Stimulated activated naive B cell treated with anti-CD40 and anti-IgM and Interleukin-4, amounts not matched to agents 10 μg/mL and 1 μg/mL and 100 μg/mL, for 72 hours (primary cell): Measurements from ENCODE around the gene ZNF32.

Experiments
- ATAC-seq, 2 donors: fragments of 150-1000 bp; cut with Tn5 transposase; replicated peaks; 2 replicates each; pipeline ENCODE4 v1.10.0; 2021; ENCODE audit warnings: moderate library complexity in 1 of 2
- DNase-seq: peaks from one replicate; pipeline ENCODE4 v3.0.0; 2021
- H3K27ac Mint-ChIP-seq: one replicate; pipeline ENCODE4 v1.8.0; 2022; ENCODE audit warnings: mild to moderate bottlenecking, mixed read lengths
- H3K27me3 Mint-ChIP-seq, 2 donors: one replicate each; pipeline ENCODE4 v1.8.0; 2022; ENCODE audit warnings: mixed read lengths in 2 of 2
- H3K36me3 Mint-ChIP-seq, 2 donors: one replicate each; pipeline ENCODE4 v1.8.0; 2022; ENCODE audit warnings: mixed read lengths in 2 of 2, mild to moderate bottlenecking in 1 of 2
- H3K4me1 Mint-ChIP-seq, 2 donors: one replicate each; pipeline ENCODE4 v1.8.0; 2022; ENCODE audit warnings: mixed read lengths in 2 of 2, mild to moderate bottlenecking in 1 of 2
- H3K4me3 Mint-ChIP-seq, 2 donors: one replicate each; pipeline ENCODE4 v1.8.0; 2022; ENCODE audit warnings: mild to moderate bottlenecking in 2 of 2, mixed read lengths in 2 of 2, moderate library complexity in 1 of 2
- H3K9me3 Mint-ChIP-seq, 2 donors: one replicate each; pipeline ENCODE4 v1.8.0; 2022; ENCODE audit warnings: mixed read lengths in 2 of 2, mild to moderate bottlenecking in 1 of 2

ZNF32 gene

DNA sequence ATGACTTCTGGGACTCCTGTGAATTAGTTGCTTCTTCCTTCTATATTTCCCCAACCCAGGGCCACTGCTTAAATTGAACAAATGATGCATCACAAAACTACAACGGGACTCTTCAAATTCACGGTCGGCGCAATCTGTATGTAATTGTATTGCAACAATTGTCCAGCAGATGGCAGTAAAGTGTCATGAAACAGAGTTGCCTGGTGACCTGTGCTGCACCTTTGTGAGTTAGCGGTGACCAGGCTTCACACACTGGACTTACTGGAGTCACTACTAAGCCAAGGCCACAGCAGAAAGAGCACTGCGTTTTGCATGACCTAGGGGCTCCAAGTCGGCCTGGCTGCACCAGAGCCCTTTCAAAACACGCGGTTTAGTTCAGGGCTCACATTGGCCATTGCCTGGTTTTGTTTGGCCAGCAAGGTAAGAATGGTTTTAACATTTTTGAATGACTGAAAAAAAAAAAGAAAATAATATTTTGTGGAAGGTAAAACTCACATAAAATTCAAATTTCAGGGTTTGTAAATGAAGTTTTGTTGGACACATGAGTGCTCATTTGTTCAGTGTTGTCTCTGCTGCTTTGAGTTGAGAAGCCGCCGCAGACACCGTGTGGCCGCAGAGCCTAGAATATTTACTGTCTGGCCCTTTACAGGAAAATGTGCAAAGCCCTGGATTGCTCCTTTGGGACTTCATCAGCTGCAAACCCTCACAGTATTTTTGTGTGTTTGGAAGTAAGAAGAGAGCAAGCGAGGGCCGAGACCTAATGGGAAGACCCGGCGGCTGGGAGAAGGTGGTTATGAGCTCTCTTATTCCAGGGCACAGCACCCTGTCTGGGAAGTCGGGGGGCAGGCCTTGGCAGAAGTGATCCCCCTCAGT, 23.2 kb upstream of the ZNF32 start:
- ATAC-seq (peak; percentile 70 to 78), DNase-seq (peak; percentile 24)
- Mint-ChIP-seq H3K9me3 (no peaks in the 10 kb centered on the region), H3K36me3 (no peaks in the 10 kb centered on the region), H3K27me3 (peaks cover 48 to 50% of the 10 kb centered on the region in 2 donors), H3K4me1 (peaks cover 6 to 7% of the 10 kb centered on the region in 2 donors), H3K27ac (no peak overlapping the region), H3K4me3 (no peak overlapping the region)

DNA sequence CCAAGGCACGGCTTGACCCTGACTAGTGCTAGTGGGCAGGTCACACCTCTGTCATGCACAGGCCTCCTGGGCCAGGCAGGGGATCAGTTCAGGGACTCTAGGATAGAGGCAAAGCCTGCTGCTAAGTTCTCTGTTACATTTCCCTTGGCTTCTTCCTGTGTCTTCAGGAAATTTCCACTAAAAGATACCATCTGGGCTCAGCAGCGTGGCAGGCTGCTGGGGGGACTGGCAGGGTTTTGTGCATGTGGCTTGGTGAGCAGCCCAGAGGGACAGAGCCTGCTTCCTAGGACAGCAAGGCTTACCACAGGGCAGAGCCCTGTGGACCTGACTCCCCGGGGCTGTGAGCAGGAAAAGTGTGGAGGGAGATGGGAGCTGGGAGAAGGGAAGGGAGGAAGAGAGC, 20.7 kb upstream of the ZNF32 start:
- H3K9me3 Mint-ChIP-seq: no peaks in the 10 kb centered on the region
- no peak overlapping the region for H3K27ac Mint-ChIP-seq
- DNase-seq (no peak), ATAC-seq (no peak)
- no peak overlapping the region for H3K4me3 Mint-ChIP-seq
- peaks cover 7% of the 10 kb centered on the region in 2 donors for H3K4me1 Mint-ChIP-seq
- H3K27me3 Mint-ChIP-seq: peaks cover 65 to 68% of the 10 kb centered on the region in 2 donors
- H3K36me3 Mint-ChIP-seq: no peaks in the 10 kb centered on the region

DNA sequence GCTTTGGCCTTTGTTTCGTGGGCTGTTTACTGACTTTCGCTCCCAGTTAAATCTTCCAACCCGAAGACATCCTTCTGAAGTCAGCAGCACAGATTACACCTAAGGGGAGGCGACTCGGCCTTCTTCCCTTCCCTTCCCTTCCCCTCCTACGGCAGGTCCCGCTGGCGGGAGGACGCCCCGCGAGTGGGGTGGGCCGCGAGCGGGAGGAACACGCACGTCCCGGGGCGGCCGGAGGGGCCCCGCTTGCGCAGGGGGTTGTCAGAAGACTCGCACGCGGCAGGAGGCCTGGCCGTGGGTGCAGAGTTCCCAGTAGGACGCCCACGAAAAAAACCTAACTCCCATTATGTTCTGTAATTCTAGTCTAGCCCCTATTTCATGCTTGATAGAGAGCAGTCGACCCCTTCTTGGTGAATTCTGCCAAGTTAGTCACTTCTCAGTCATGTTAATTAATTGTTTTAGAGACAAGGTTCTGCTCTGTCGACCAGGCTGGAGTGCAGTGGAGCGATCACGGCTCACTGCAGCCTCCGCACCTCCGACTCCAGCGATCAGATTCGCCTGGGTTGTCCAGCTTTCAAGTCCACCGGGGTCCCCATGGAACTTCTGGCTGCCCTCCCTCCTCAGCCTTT, 19.2 kb upstream of the ZNF32 start:
- peaks cover 0 to 3% of the 10 kb centered on the region in 2 donors for H3K36me3 Mint-ChIP-seq
- no peak overlapping the region for H3K4me3 Mint-ChIP-seq
- peaks cover 61 to 62% of the 10 kb centered on the region in 2 donors for H3K27me3 Mint-ChIP-seq
- DNase-seq (no peak), ATAC-seq (no peak)
- peaks cover 7% of the 10 kb centered on the region in 2 donors for H3K4me1 Mint-ChIP-seq
- H3K9me3 Mint-ChIP-seq: peaks cover 5% of the 10 kb centered on the region in 2 donors
- no peak overlapping the region for H3K27ac Mint-ChIP-seq

DNA sequence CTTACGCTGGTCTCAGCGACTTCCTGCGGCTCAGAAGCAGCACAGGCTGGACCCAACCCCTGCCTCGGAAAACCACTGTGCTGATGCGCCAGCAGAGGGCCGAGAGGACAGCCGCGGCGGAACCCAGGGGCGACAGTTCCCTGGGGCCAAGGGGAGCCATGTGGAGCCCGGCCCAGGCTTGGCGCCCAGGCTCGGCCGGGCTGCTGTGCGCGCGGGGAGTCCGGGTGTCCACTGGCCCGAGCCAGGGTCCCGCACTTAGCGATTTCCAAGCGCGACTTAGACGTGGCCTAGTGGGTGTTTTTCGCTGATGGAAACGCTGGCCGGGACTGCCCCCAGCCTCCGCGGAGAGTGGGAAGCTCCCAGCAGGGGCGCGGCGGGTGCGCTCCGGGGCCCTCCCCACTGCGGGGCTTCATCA, 18.6 kb upstream of the ZNF32 start:
- ATAC-seq: peak; percentile 57 to 66
- Mint-ChIP-seq H3K27me3 (peaks cover 61 to 64% of the 10 kb centered on the region in 2 donors), H3K36me3 (peaks cover 0 to 3% of the 10 kb centered on the region in 2 donors), H3K4me1 (peaks cover 7% of the 10 kb centered on the region in 2 donors), H3K27ac (no peak overlapping the region), H3K4me3 (no peak overlapping the region), H3K9me3 (peaks cover 7% of the 10 kb centered on the region in 2 donors)
- no peak for DNase-seq

DNA sequence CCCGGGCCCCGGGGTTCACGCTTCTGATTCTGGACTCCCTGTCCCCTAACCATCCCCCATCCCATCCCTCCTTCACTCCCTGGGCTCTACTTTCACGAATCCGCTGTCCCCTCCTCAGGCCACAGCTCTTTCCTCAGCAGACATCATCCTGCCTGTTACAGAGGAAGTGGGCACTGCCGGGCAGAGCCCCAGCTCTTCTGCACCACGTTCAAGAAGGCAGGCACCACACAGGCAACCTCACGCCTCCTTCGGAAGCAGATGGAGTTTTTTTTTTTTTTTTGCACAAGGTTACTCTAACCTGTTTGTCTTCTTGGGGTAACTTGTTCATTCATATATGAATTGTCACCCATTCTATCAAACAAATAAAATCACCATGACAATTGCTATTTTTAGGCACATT, 17.9 kb upstream of the ZNF32 start:
- Mint-ChIP-seq H3K9me3 (peaks cover 7% of the 10 kb centered on the region in 2 donors), H3K27me3 (peaks cover 57 to 65% of the 10 kb centered on the region in 2 donors), H3K36me3 (peaks cover 0 to 3% of the 10 kb centered on the region in 2 donors), H3K4me1 (peaks cover 3 to 6% of the 10 kb centered on the region in 2 donors), H3K4me3 (no peak overlapping the region), H3K27ac (no peak overlapping the region)
- ATAC-seq (no peak), DNase-seq (no peak)

DNA sequence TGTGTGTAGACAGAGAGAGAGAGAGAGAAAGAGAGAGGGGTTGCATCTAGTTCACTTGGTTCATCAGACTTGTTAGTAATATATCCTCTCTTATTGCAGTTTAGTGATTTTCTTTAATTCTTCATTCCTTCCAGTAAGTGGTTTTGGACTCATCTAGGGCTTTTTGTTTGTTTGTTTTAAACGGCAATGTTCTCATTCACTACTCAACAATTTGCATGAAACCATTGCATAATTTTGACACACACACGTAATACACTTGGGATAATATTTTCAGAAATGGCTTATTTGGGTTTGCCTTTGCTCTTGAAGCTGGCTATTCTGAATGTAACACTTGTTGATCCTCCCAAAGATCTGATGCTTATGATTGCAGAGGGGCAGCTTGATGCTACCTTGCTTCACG, 16.4 kb upstream of the ZNF32 start:
- Mint-ChIP-seq H3K4me3 (no peak overlapping the region), H3K27me3 (peaks cover 47 to 57% of the 10 kb centered on the region in 2 donors), H3K4me1 (peaks cover 0 to 5% of the 10 kb centered on the region in 2 donors), H3K9me3 (peaks cover 7% of the 10 kb centered on the region in 2 donors), H3K27ac (no peak overlapping the region), H3K36me3 (peaks cover 0 to 3% of the 10 kb centered on the region in 2 donors)
- ATAC-seq: no peak
- no peak for DNase-seq

DNA sequence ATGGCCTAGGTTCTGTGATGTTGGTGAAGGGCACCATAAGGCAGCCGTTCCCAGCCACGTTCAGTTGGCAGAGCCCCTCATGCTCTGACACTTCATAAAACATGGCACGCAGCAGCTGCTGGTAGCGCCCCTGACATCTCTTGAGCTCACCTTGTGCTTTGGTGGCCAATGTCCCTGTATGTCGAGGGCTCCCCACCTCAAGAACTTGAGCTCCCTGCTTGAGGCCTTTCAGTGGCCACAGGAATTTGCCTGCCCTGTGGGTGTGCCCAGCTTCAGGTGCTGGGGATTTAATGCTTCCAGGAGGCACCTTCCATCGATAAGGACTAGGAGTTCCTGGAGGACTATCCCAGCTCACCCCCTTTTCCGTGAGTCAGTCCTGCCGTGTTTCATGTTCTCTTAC, 9.5 kb upstream of the ZNF32 start:
- ATAC-seq (no peak), DNase-seq (no peak)
- Mint-ChIP-seq H3K4me3 (no peak overlapping the region), H3K9me3 (peaks cover 5 to 6% of the 10 kb centered on the region in 2 donors), H3K27me3 (peaks cover 18 to 46% of the 10 kb centered on the region in 2 donors), H3K27ac (no peak overlapping the region), H3K4me1 (no peaks in the 10 kb centered on the region), H3K36me3 (peaks cover 0 to 2% of the 10 kb centered on the region in 2 donors)

DNA sequence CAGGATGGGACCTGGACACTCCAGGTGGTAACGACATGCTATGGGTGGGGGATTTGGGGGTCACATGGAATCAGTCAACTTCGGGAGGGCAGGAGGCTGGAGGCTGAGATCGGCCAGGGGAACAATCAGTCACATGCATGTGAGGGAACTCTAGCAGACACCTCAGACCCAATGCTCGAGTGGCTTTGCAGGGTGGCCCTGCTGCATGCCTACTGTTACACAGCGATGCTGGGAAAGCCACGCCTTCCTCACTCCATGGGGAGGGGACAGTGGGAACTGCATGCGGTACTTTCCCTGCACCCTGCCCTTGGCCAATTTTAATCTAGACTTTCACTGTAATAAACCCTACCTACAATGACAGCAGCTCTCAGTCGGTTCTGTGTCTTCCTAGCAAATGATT, 6.6 kb upstream of the ZNF32 start:
- Mint-ChIP-seq H3K9me3 (no peaks in the 10 kb centered on the region), H3K4me1 (no peaks in the 10 kb centered on the region), H3K36me3 (no peaks in the 10 kb centered on the region), H3K27me3 (peaks cover 22 to 37% of the 10 kb centered on the region in 2 donors), H3K4me3 (no peak overlapping the region), H3K27ac (no peak overlapping the region)
- DNase-seq: no peak
- no peak for ATAC-seq

DNA sequence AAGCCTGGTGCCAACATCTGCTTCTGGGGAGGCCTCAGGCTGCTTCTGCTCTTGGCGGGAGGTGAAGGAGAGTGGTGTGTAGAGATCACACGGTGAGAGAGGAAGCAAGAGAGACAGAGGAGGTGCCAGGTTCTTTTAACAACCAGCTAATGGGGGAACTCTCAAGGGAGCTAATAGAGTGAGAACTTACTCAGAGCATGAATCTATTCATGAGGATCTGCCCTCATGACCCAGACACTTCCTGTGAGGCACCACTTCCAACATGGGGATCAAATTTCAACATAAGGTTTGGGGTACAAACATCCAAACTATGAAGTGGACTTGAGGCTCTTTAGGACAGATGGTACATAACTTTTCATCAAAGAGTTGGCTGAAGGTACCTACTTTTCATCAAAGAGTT, 5.1 kb upstream of the ZNF32 start:
- H3K9me3 Mint-ChIP-seq: no peaks in the 10 kb centered on the region
- H3K36me3 Mint-ChIP-seq: no peaks in the 10 kb centered on the region
- no peak for ATAC-seq
- H3K27ac Mint-ChIP-seq: no peak overlapping the region
- DNase-seq: no peak
- H3K4me3 Mint-ChIP-seq: no peak overlapping the region
- peaks cover 18 to 32% of the 10 kb centered on the region in 2 donors for H3K27me3 Mint-ChIP-seq
- H3K4me1 Mint-ChIP-seq: peaks cover 4 to 6% of the 10 kb centered on the region in 2 donors

DNA sequence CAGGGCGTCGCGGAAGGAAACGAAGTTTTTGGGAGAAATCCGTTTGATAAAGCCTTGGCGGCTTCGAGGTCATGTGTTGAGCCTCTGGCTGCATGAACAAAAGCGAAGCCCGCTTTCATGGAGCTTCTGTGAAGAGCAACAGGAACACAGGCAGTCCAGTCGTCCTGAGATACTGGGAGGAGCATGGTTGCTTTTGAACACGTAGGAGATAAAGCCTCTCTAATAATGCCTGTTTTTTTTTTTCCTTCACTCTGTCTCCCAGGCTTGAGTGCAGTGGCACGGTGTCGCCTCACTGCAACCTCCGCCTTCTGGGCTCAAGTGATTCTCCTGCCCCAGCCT, 473 bp upstream of the ZNF32 start:
- Mint-ChIP-seq H3K4me3 (peak overlapping the region; percentile 95 to 97), H3K9me3 (peaks cover 17 to 20% of the 10 kb centered on the region in 2 donors), H3K4me1 (peaks cover 6 to 12% of the 10 kb centered on the region in 2 donors), H3K27me3 (peaks cover 9 to 13% of the 10 kb centered on the region in 2 donors), H3K27ac (peak overlapping the region; percentile 94), H3K36me3 (peaks cover 26 to 30% of the 10 kb centered on the region in 2 donors)
- ATAC-seq (peak; percentile 1 to 8), DNase-seq (no peak)

DNA sequence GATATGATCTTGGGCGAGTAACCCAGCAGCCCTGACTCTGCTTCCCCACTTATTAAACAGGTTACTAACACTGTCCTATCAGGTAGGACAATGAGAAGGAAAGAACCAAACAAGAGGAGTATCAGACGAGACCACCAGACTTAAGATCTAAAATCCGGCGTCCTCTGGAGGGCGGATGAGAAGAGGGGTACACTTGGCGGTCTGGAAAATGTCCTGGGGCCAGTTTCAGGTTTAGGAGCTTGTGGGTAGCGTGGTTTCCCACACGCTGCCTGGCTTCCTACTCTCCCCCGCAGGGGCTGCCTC, 635 bp downstream of the ZNF32 start:
- H3K4me3 Mint-ChIP-seq: peak overlapping the region; percentile 95 to 97
- no peak for DNase-seq
- ATAC-seq: no peak

DNA sequence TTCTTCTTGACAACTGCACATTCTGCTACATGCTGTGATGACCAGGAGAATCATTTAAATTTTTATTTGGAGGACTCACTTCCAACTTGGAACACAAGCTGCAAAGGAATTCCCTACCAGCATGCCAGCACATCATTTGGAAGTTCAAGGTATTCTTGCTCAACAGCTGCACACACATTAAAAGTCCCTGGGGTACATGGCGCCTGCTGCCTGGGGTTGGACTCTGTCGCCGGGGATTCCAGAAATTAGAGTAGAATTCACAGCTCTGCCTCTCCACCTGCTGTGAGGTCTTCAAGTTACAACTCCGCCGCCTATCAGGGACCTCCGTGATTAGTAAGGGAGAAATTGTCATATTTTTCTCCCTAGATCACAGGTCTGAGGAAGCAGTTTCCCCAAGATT, 1.1 kb downstream of the ZNF32 start:
- Mint-ChIP-seq H3K4me3 (peak overlapping the region; percentile 95 to 97), H3K9me3 (peaks cover 20 to 24% of the 10 kb centered on the region in 2 donors), H3K36me3 (peaks cover 36 to 43% of the 10 kb centered on the region in 2 donors), H3K4me1 (peaks cover 6 to 12% of the 10 kb centered on the region in 2 donors), H3K27me3 (peaks cover 5 to 7% of the 10 kb centered on the region in 2 donors), H3K27ac (peak overlapping the region; percentile 94)
- DNase-seq: no peak
- ATAC-seq: no peak

More for the DNA sequence above, 635 bp downstream of the ZNF32 start:
- Mint-ChIP-seq H3K27ac (peak overlapping the region; percentile 94), H3K9me3 (peaks cover 20 to 24% of the 10 kb centered on the region in 2 donors), H3K27me3 (peaks cover 5 to 7% of the 10 kb centered on the region in 2 donors), H3K36me3 (peaks cover 36 to 39% of the 10 kb centered on the region in 2 donors), H3K4me1 (peaks cover 6 to 12% of the 10 kb centered on the region in 2 donors)

DNA sequence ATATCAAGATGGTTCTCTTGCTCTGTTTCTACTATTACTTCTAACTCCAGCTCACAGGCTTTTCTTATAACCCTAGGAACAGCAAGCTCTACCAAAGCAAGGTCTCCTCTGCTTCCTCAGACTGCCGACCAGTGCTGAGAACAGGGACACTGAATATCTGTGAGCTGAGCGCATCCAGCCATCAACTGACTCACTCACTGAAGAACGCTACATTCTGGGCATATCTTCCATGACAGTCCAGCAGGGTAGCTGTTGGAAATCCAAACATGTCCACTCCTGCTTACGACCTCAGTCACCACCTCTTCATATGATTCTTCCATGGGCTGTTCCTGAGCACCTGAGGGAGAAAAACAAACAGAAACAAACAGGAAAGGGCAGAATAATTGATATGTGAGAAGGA, 2.8 kb downstream of the ZNF32 start:
- Mint-ChIP-seq H3K27me3 (peaks cover 0 to 7% of the 10 kb centered on the region in 2 donors), H3K36me3 (peaks cover 36 to 43% of the 10 kb centered on the region in 2 donors), H3K4me3 (no peak overlapping the region), H3K4me1 (peaks cover 6 to 12% of the 10 kb centered on the region in 2 donors), H3K9me3 (peaks cover 20 to 24% of the 10 kb centered on the region in 2 donors), H3K27ac (peak overlapping the region; percentile 38)
- ATAC-seq: no peak
- no peak for DNase-seq

DNA sequence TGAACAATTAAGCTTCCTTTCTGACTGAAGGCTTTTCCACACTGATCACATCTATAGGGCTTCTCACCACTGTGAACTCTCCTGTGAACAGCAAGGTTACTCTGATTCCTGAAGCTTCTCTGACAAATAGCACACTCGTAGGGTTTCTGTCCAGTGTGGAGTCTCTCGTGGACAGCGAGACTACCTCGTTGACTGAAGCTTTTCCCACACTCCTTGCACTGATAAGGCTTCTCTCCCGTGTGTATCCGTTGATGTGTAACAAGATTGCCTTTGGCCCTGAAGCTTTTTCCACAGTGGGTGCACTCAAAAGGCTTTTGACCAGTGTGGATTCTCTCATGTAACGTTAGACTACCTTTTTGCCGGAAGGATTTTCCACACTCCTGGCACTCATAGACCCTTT, 4.4 kb downstream of the ZNF32 start:
- peaks cover 24 to 26% of the 10 kb centered on the region in 2 donors for H3K9me3 Mint-ChIP-seq
- peaks cover 6 to 12% of the 10 kb centered on the region in 2 donors for H3K4me1 Mint-ChIP-seq
- no peaks in the 10 kb centered on the region for H3K27me3 Mint-ChIP-seq
- DNase-seq (no peak), ATAC-seq (no peak)
- H3K36me3 Mint-ChIP-seq: peaks cover 36 to 43% of the 10 kb centered on the region in 2 donors
- H3K27ac Mint-ChIP-seq: no peak overlapping the region
- no peak overlapping the region for H3K4me3 Mint-ChIP-seq

DNA sequence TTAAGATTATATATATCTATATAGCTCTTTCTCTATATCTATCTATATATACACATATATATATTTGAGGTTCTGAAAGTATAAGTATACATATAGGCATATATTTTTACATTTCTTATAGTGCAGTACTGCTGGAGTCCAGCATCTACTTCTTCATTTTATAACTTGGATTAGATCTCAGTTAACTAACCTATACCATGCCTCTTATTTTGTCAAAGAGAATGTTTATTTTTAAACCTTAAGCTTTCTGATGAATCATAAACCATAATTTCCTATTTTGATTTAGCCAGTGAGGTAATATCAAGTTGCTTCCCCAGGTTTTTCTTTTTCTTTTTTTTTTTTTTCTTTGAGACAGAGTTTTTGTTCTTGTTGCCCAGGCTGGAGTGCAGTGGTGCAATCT, 8.1 kb downstream of the ZNF32 start:
- ATAC-seq: no peak
- no peak overlapping the region for H3K27ac Mint-ChIP-seq

More for the DNA sequence above, 8.1 kb downstream of the ZNF32 start:
- Mint-ChIP-seq H3K36me3 (peaks cover 21 to 27% of the 10 kb centered on the region in 2 donors), H3K4me1 (no peaks in the 10 kb centered on the region), H3K27me3 (no peaks in the 10 kb centered on the region), H3K9me3 (peaks cover 12 to 27% of the 10 kb centered on the region in 2 donors), H3K4me3 (no peak overlapping the region)
- DNase-seq: no peak
